Left ventricle myocardium inferior (tissue), 1 donor: Measurements from ENCODE around the gene RAPGEF1. TPM values are rescaled to one million over a fixed set of nuclear protein-coding genes. Genes with fewer than 3 reads are reported as not detected.
"Not testable (repeated sequence)": the region's sequence is repeated elsewhere in the genome, so short reads cannot be mapped to it uniquely, and the experiment has no call there.

Experiments used
- DNase-seq: peaks from one replicate; pipeline ENCODE4 v3.0.0-alpha.2; 2020
- H3K27ac ChIP-seq: fragments of 200-600 bp; replicated peaks from 2 replicates; pipeline ENCODE4 v1.8.0; 2021
- H3K27me3 ChIP-seq: fragments of 200-600 bp; 2 replicates; pipeline ENCODE4 v1.8.0; 2021; ENCODE audit warnings: low read depth
- H3K36me3 ChIP-seq: fragments of 200-600 bp; 2 replicates; pipeline ENCODE4 v1.8.0; 2021
- H3K4me1 ChIP-seq: fragments of 200-600 bp; 2 replicates; pipeline ENCODE4 v1.8.0; 2021
- H3K4me3 ChIP-seq: fragments of 200-600 bp; 2 replicates; pipeline ENCODE4 v1.8.0; 2021; ENCODE audit warnings: mild to moderate bottlenecking, moderate library complexity
- H3K9me3 ChIP-seq: fragments of 200-600 bp; replicated peaks from 2 replicates; pipeline ENCODE4 v1.8.0; 2021
- intact Hi-C: fragments of 100-400 bp; cut with micrococcal nuclease; formaldehyde crosslinking; loops from one replicate; pipeline ENCODE4 v1.11.0; 2022
- total RNA-seq: library from RNA; stranded (reverse); fragmentation: NEBNext Ultra II Directional; extraction: Animal tissue kit (Norgen Biotek cat#: 25700); gene quantifications from one replicate; pipeline ENCODE4 v1.2.1, GENCODE V29; 2021
- TF ChIP-seq, protein P1 (sequence below): fragments of 200-600 bp; IDR thresholded peaks from 2 replicates; pipeline ENCODE4 v1.8.0; 2021; ENCODE audit warnings: antibody characterized with exemption, mild to moderate bottlenecking, borderline replicate concordance
- donor health status: DM: no; HTN: yes; CAD: no; lungs with severe emphysema.

Gene RAPGEF1
- total RNA-seq, 1 donor from 2014 or later = 95.9 TPM

DNA sequence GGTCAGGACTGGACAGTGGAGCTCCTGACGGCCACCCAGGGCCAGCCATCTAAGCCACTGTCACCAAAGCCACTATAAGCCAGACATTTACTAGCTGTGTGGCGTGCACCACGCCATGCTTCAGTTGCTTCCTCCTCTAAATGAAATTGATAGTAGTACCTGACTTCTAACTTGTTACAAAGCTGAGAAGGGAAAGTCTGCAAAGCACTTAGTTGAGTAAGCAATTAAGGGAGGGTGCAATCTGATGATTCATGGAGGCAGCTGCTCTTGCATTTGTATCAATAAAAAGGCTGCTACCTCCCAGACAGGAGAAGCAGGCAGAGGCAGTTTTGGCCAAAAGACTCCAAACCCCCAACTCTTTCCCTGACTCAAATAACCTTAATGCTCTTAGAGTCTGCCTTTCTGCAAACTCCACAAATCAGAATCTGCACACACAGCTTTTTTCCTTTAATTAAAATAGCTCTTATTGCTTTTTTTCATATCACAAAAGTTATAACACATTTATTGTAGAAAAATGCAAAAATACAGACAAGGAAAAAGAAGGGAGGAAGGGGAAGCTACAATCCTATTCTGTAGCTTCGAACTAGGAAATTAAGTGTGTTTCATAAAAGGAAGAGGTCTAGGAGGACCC is 19.3 kb upstream of the RAPGEF1 start:
- intact Hi-C loops = no loop called here

DNA sequence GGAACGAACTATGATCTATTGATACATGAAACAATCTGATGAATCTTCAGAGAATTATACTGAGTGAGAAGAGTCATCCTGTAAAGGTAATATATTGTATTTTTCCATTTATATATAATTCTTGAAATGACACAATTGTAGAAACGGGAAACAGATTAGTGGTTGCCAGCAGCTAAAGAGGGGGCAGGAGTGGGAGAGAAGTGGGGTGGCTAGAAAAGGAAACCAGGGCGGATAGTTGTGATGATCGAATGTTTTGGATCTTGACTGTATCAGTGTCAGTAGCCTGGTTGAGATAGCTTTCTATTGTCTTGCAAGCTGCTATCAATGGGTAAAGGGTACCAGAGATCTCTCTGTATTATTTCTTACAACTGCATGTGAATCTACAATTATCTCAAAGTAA is 17.7 kb upstream of the RAPGEF1 start:
- TF ChIP-seq, protein P1, sequence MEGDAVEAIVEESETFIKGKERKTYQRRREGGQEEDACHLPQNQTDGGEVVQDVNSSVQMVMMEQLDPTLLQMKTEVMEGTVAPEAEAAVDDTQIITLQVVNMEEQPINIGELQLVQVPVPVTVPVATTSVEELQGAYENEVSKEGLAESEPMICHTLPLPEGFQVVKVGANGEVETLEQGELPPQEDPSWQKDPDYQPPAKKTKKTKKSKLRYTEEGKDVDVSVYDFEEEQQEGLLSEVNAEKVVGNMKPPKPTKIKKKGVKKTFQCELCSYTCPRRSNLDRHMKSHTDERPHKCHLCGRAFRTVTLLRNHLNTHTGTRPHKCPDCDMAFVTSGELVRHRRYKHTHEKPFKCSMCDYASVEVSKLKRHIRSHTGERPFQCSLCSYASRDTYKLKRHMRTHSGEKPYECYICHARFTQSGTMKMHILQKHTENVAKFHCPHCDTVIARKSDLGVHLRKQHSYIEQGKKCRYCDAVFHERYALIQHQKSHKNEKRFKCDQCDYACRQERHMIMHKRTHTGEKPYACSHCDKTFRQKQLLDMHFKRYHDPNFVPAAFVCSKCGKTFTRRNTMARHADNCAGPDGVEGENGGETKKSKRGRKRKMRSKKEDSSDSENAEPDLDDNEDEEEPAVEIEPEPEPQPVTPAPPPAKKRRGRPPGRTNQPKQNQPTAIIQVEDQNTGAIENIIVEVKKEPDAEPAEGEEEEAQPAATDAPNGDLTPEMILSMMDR = no peak
- H3K27ac ChIP-seq = no peak overlapping the region
- H3K36me3 ChIP-seq = no peaks in the 10 kb centered on the region
- H3K27me3 ChIP-seq = peaks cover 45% of the 10 kb centered on the region
- peaks cover 5% of the 10 kb centered on the region for H3K4me1 ChIP-seq
- DNase-seq = no peak
- no peak overlapping the region for H3K4me3 ChIP-seq
- intact Hi-C loops = no loop called here
- no peaks in the 10 kb centered on the region for H3K9me3 ChIP-seq

More for the DNA sequence above, 19.3 kb upstream of the RAPGEF1 start:
- DNase-seq = no peak
- TF ChIP-seq, protein P1 = no peak
- H3K27ac ChIP-seq = no peak overlapping the region
- H3K9me3 ChIP-seq = no peaks in the 10 kb centered on the region
- H3K27me3 ChIP-seq = peaks cover 47% of the 10 kb centered on the region
- no peaks in the 10 kb centered on the region for H3K36me3 ChIP-seq
- no peak overlapping the region for H3K4me3 ChIP-seq
- peaks cover 8% of the 10 kb centered on the region for H3K4me1 ChIP-seq

DNA sequence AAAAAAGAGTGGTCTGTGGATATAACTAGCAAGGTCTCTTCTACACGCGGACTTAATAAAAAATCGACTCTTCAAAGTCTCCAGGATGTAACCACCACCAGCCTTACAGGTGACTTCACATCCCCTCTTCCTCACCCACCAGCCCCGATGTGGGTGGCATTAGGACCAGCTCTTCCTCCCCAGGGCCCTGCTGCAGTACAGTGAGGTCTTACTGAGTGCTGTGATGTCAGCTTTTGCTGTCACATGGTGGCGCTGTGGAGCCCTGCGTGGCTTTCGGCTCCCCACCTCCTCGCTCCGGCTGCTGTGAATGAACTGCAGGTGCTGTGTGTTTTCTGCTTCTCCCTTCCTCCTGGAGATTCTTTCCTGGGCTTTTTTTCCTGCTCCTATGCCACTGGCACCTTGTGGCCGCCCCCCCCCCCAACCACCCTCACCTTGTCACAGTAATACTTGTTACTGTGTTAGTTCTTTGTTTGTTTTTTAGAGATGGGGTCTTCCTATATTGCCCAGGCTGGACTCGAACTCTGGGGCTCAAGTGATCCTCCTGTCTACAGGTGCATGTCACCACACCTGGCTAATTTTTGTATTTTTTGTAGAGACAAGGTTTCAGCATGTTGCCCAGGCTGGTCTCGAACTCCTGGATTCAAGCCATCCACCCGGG is 15.8 kb upstream of the RAPGEF1 start:
- Histone ChIP-seq H3K27ac (no peak overlapping the region), H3K36me3 (no peaks in the 10 kb centered on the region), H3K4me3 (no peak overlapping the region), H3K27me3 (peaks cover 38% of the 10 kb centered on the region), H3K4me1 (no peaks in the 10 kb centered on the region), H3K9me3 (no peaks in the 10 kb centered on the region)
- DNase-seq = peak; percentile 78
- TF ChIP-seq, protein P1 = peak; percentile 76
- intact Hi-C loops = no loop called here

DNA sequence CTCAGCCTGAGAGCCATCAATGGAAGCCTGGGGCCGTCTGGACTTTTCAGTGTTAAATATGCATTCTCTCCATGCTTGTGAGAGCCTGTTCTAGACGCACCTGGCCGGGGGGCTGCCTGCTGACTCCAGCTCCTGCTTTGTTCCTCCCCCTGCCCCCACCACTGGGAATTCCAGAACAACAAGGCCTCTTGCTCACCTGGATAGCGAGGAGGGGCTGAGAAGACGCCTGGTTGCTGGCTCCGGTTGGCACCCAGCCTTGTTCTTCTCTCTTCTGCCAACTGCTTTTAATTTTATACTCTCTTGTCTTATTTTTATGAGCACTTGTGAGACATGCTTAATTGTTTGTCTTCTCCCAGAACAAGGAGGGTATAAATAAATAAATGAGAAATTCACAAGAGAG is 15.0 kb upstream of the RAPGEF1 start:
- DNase-seq = no peak

DNA sequence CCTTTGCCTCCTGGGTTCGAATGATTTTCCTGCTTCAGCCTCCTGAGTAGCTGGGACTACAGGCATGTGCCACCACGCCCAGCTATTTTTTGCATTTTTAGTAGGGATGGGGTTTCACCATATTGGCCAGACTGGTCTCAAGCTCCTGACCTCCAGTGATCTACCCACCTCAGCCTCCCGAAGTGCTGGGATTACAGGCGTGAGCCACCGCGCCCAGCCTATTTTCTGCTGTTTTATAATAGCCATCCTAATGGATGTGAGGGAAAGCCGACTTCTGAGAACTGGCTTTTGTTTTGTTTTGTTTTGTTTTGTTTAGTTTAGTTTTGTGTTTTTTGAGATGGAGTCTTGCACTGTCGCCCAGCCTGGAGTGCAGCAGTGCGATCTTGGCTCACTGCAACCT is 13.9 kb upstream of the RAPGEF1 start:
- intact Hi-C loops, H3K9me3 ChIP-seq, H3K4me1 ChIP-seq, H3K4me3 ChIP-seq, H3K27ac ChIP-seq, DNase-seq, H3K36me3 ChIP-seq: not testable (repeated sequence)
- peaks cover 38% of the 10 kb centered on the region for H3K27me3 ChIP-seq

More for the DNA sequence above, 15.0 kb upstream of the RAPGEF1 start:
- H3K27me3 ChIP-seq = peaks cover 38% of the 10 kb centered on the region
- TF ChIP-seq, protein P1 = no peak
- intact Hi-C loops = no loop called here
- H3K27ac ChIP-seq = no peak overlapping the region
- no peaks in the 10 kb centered on the region for H3K4me1 ChIP-seq
- H3K36me3 ChIP-seq = no peaks in the 10 kb centered on the region
- no peak overlapping the region for H3K4me3 ChIP-seq
- H3K9me3 ChIP-seq = no peaks in the 10 kb centered on the region

DNA sequence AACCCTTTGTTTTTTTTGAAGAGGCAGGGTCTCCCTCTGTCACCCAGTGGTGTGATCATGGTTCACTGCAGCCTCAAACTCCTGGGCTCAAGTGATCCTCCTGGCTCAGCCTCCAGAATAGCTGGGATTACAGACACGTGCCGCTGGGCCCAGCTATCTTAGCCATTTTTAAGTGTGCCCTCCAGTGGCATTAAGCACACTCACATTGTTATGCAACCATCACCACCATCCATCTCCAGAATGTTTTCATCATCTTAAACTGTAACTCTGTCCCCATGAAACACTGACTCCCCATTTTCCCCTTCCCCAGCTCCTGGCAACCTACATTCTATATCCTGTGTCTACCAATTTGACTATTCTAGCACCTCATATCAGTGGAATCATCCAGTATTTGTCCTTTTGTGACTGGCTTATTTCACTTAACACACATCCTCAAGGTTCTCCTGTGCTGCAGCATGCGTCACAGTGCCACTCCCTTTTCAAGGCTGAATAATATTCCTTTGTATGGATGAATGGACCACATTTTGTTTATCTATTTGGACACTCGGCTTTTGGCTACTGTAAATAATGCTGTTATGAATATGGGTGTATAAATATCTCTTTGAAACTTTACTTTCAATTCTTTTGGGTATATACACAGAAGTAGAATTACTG is 12.5 kb upstream of the RAPGEF1 start:
- H3K4me3 ChIP-seq = no peak overlapping the region
- no peak for DNase-seq
- no peak overlapping the region for H3K27ac ChIP-seq
- H3K4me1 ChIP-seq = no peaks in the 10 kb centered on the region
- H3K27me3 ChIP-seq = peaks cover 37% of the 10 kb centered on the region
- no peaks in the 10 kb centered on the region for H3K9me3 ChIP-seq
- H3K36me3 ChIP-seq = no peaks in the 10 kb centered on the region
- TF ChIP-seq, protein P1 = no peak
- intact Hi-C loops = no loop called here
